Femur (tissue), 1 donor: Measurements from ENCODE around the gene FAM53B.

Source experiments
- DNase-seq: peaks from one replicate; pipeline ENCODE4 v3.0.0-alpha.2; 2017

FAM53B gene

DNA sequence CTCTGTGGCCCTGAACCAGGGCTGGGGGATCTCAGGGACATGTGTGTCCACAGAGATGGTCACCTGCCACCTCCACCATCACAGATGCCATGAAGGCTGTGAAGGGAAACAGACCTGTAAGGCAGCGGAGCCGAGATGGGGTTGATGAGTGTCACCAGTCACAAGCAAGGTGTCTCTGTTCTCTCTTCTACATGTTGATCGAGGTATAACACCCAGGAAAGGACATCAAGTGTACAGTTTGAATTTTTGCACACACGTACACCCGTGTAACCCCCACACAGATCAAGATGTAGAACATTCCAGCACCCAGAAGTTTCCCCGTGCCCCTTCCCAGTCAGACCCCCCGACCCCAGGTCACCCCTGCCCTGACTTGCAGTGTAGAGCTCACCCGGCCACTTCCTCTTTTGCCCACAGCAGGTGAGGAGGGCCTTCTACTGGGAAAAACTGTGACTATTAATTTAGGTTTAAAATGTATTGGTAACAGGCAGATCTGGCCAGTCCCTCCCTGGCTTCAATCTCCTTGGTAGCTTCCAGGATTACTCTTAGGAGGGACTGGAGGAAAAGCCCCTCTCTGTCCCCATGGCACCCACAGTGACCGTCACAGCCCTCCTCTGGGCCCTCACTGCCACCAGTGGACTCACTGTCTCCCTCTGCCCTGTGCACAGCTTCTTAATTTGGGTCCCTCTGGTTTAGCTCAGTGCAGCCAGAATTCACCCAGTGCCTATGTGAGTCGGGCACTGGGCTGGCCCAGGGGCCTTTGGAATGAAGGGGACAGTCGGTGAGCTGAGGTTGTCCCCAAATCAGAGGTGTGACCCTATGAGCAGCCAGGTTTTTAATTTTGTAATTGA, 174.3 kb downstream of the FAM53B start:
- no peak for DNase-seq
